Kidney capillary endothelial cell (primary cell): ENCODE results near the gene PRRT1B.
"Not testable (repeated sequence)": the region's sequence is repeated elsewhere in the genome, so short reads cannot be mapped to it uniquely, and the experiment has no call there.

Experiments used
- DNase-seq: peaks from one replicate; pipeline ENCODE4 v3.0.0-alpha.2; 2018; ENCODE audit warnings: low spot score

Gene PRRT1B

GRCh38 chr9:131550465-131550864 is 5.1 kb downstream of the PRRT1B start:
- DNase-seq: not testable (repeated sequence)

- no peak for DNase-seq
Observed at GRCh38 chr9:131552030-131552429, 6.7 kb downstream of the PRRT1B start.

- no peak for DNase-seq
Observed at GRCh38 chr9:131554087-131554842, 8.9 kb downstream of the PRRT1B start.

- DNase-seq: no peak
Observed at GRCh38 chr9:131554843-131555351, 9.6 kb downstream of the PRRT1B start.

- no peak for DNase-seq
Observed at GRCh38 chr9:131555841-131556673, 10.7 kb downstream of the PRRT1B start.

GRCh38 chr9:131557855-131558548 is 12.7 kb downstream of the PRRT1B start:
- no peak for DNase-seq

GRCh38 chr9:131559421-131560000 is 14.2 kb downstream of the PRRT1B start:
- DNase-seq: no peak

GRCh38 chr9:131562032-131562959 is 17.0 kb downstream of the PRRT1B start:
- no peak for DNase-seq

- DNase-seq: no peak
Observed at GRCh38 chr9:131565369-131565768, 20.0 kb downstream of the PRRT1B start.

GRCh38 chr9:131566158-131566557 is 20.8 kb downstream of the PRRT1B start:
- no peak for DNase-seq

- DNase-seq: no peak
Observed at GRCh38 chr9:131567910-131568309, 22.6 kb downstream of the PRRT1B start.

GRCh38 chr9:131574730-131575640 is 29.7 kb downstream of the PRRT1B start:
- DNase-seq: no peak

GRCh38 chr9:131575946-131576853 is 30.9 kb downstream of the PRRT1B start:
- DNase-seq: no peak

GRCh38 chr9:131577005-131578000 is 32.0 kb downstream of the PRRT1B start:
- no peak for DNase-seq

GRCh38 chr9:131578021-131578420 is 32.7 kb downstream of the PRRT1B start:
- DNase-seq: no peak

- no peak for DNase-seq
Observed at GRCh38 chr9:131578731-131579504, 33.6 kb downstream of the PRRT1B start.

GRCh38 chr9:131579789-131580211 is 34.5 kb downstream of the PRRT1B start:
- no peak for DNase-seq
